GM19452 (cell line): ENCODE results near the gene ZNF791.
"Not testable (repeated sequence)": the region's sequence is repeated elsewhere in the genome, so short reads cannot be mapped to it uniquely, and the experiment has no call there.

ENCODE experiments used
- ATAC-seq: cut with Tn5 transposase; IDR thresholded peaks from one replicate; pipeline ENCODE4 v1.9.1; 2021; ENCODE audit not compliant: unreplicated experiment

ZNF791 gene

GRCh38 chr19:12610540-12611360 lies at the start of gene ZNF791, which contains the start of gene ZNF490:
TSS of gene ZNF791 (plus strand) at chr19:12610920. CDS start at chr19:12611080, 160 bp downstream.
TSS of gene ZNF490 (minus strand) at chr19:12610813. CDS start at chr19:12610680, 133 bp downstream.
- peak; percentile 67 for ATAC-seq

- ATAC-seq = no peak
Observed at GRCh38 chr19:12564016-12564664, 46.6 kb upstream of the ZNF791 start.

GRCh38 chr19:12566380-12566779 lies 44.3 kb upstream of the ZNF791 start:
- ATAC-seq = not testable (repeated sequence)

GRCh38 chr19:12567951-12568350 lies 42.8 kb upstream of the ZNF791 start:
- ATAC-seq = no peak

- ATAC-seq = no peak
Observed at GRCh38 chr19:12574036-12574435, 36.7 kb upstream of the ZNF791 start.

- ATAC-seq = no peak
Observed at GRCh38 chr19:12578641-12579040, 32.1 kb upstream of the ZNF791 start.

- ATAC-seq = no peak
Observed at GRCh38 chr19:12580180-12580694, 30.5 kb upstream of the ZNF791 start.

- ATAC-seq = no peak
Observed at GRCh38 chr19:12581100-12581499, 29.6 kb upstream of the ZNF791 start.

GRCh38 chr19:12596485-12596884 lies 14.2 kb upstream of the ZNF791 start:
- no peak for ATAC-seq

GRCh38 chr19:12596927-12597548 lies 13.7 kb upstream of the ZNF791 start:
- ATAC-seq = no peak

- no peak for ATAC-seq
Observed at GRCh38 chr19:12597594-12597993, 13.1 kb upstream of the ZNF791 start.

GRCh38 chr19:12603714-12604113 lies 7.0 kb upstream of the ZNF791 start:
- ATAC-seq = no peak

- ATAC-seq = no peak
Observed at GRCh38 chr19:12606796-12607195, 3.9 kb upstream of the ZNF791 start.

- ATAC-seq = no peak
Observed at GRCh38 chr19:12607631-12608030, 3.1 kb upstream of the ZNF791 start.

GRCh38 chr19:12611361-12611699 lies 610 bp downstream of the ZNF791 start:
- no peak for ATAC-seq

GRCh38 chr19:12617646-12618045 lies 6.9 kb downstream of the ZNF791 start:
- no peak for ATAC-seq

- ATAC-seq = not testable (repeated sequence)
Observed at GRCh38 chr19:12621253-12622024, 10.7 kb downstream of the ZNF791 start.

- no peak for ATAC-seq
Observed at GRCh38 chr19:12623361-12624031, 12.8 kb downstream of the ZNF791 start.

- no peak for ATAC-seq
Observed at GRCh38 chr19:12626958-12627357, 16.2 kb downstream of the ZNF791 start.
